ENCODE data around the gene SBNO1. TPM values are rescaled to one million over a fixed set of nuclear protein-coding genes. Genes with fewer than 3 reads are reported as not detected.

The SBNO1 gene
- 19.1 to 25.9 TPM (median 24.5 TPM) in 5 replicates for total RNA-seq (2022; extraction: Qiagen RNA extraction)

GRCh38 chr12:123364532-123365024 lies at the start of gene SBNO1:
Gene SBNO1 (minus strand): TSS chr12:123364847. CDS start chr12:123350441, 14,406 bp downstream.

Other genes starting within 250 kb of the SBNO1 start
- gene PITPNM2, start 213.8 kb downstream of the SBNO1 start, total RNA-seq (2022; extraction: Qiagen RNA extraction), result 12.1 to 22.4 TPM (median 19.4 TPM) in 5 replicates
- 16.9 to 29.9 TPM (median 21.6 TPM) in 5 replicates for gene MPHOSPH9, start 131.7 kb downstream of the SBNO1 start, total RNA-seq (2022; extraction: Qiagen RNA extraction)
- gene MTRFR, start 131.4 kb downstream of the SBNO1 start, total RNA-seq (2022; extraction: Qiagen RNA extraction), result 10.8 to 19.5 TPM (median 16.0 TPM) in 5 replicates
- gene CDK2AP1, start 93.0 kb downstream of the SBNO1 start, total RNA-seq (2022; extraction: Qiagen RNA extraction), result 112 to 174 TPM (median 170 TPM) in 5 replicates
- 49.0 to 56.3 TPM (median 52.3 TPM) in 5 replicates for gene KMT5A, start 19.3 kb upstream of the SBNO1 start, total RNA-seq (2022; extraction: Qiagen RNA extraction)
- 1.4 to 2.0 TPM (median 1.8 TPM) in 5 replicates for gene RILPL2, start 71.8 kb upstream of the SBNO1 start, total RNA-seq (2022; extraction: Qiagen RNA extraction)
- gene SNRNP35, start 93.3 kb upstream of the SBNO1 start, total RNA-seq (2022; extraction: Qiagen RNA extraction), result 18.4 to 20.5 TPM (median 19.2 TPM) in 5 replicates
- 8.4 to 14.2 TPM (median 12.8 TPM) in 5 replicates for gene RILPL1, start 168.9 kb upstream of the SBNO1 start, total RNA-seq (2022; extraction: Qiagen RNA extraction)
- gene TMED2, start 219.7 kb upstream of the SBNO1 start, total RNA-seq (2022; extraction: Qiagen RNA extraction), result 170 to 199 TPM (median 185 TPM) in 5 replicates
- 31.0 to 34.5 TPM (median 33.3 TPM) in 5 replicates for gene DDX55, start 237.3 kb upstream of the SBNO1 start, total RNA-seq (2022; extraction: Qiagen RNA extraction)